ENCODE measurements around the gene PDXK.

Gene PDXK

GRCh38 chr21:43758111-43758641 lies 39.2 kb downstream of the PDXK start:
- peaks cover 10% of the 10 kb centered on the region for H3K36me3 Mint-ChIP-seq (ENCODE audit: insufficient read depth)

GRCh38 chr21:43758811-43759210 lies 39.9 kb downstream of the PDXK start:
- H3K27me3 Mint-ChIP-seq: no peaks in the 10 kb centered on the region
- H3K9me3 Mint-ChIP-seq: no peaks in the 10 kb centered on the region
- peaks cover 10% of the 10 kb centered on the region for H3K36me3 Mint-ChIP-seq (ENCODE audit: insufficient read depth)
- ATAC-seq (replicated peaks; ENCODE audit: extremely low read depth, poor library complexity, severe bottlenecking): no peak
- H3K4me3 Mint-ChIP-seq: no peak overlapping the region
- no peaks in the 10 kb centered on the region for H3K4me1 Mint-ChIP-seq
- no peak overlapping the region for H3K27ac Mint-ChIP-seq (ENCODE audit: low read depth)
- DNase-seq (ENCODE audit: low spot score in 2 of 2): no peak

More at GRCh38 chr21:43758111-43758641, 39.2 kb downstream of the PDXK start:
- Mint-ChIP-seq H3K9me3 (no peaks in the 10 kb centered on the region), H3K4me3 (no peak overlapping the region), H3K27ac (ENCODE audit: low read depth) (no peak overlapping the region), H3K4me1 (no peaks in the 10 kb centered on the region), H3K27me3 (no peaks in the 10 kb centered on the region)
- ATAC-seq (replicated peaks; ENCODE audit: extremely low read depth, poor library complexity, severe bottlenecking) (no peak), DNase-seq (ENCODE audit: low spot score in 2 of 2) (no peak)

DNA sequence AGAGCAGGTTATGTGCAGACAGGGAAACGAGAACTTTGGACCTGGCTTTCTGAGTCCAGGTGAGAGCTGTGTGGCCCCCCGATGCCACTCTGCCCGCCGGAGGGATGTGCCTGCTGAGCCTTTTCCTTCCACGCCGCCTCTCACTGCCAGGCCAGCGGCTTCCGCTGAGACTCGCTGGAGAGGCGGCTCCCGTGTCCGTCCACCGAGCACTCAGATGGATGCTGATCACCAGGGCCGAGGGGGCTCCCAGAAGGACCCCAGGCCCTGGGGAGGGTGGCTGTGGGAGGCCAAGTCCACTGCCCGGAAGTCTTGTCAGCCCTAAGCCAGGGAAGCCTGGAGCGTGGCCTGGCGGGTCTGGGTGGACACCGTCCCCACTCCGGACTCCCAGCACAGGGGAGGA lies 40.7 kb downstream of the PDXK start:
- Mint-ChIP-seq H3K27ac (ENCODE audit: low read depth) (no peak overlapping the region), H3K9me3 (no peaks in the 10 kb centered on the region), H3K4me1 (no peaks in the 10 kb centered on the region), H3K36me3 (ENCODE audit: insufficient read depth) (peaks cover 11% of the 10 kb centered on the region), H3K27me3 (no peaks in the 10 kb centered on the region), H3K4me3 (no peak overlapping the region)
- DNase-seq (ENCODE audit: low spot score in 2 of 2) (no peak), ATAC-seq (replicated peaks; ENCODE audit: extremely low read depth, poor library complexity, severe bottlenecking) (no peak)

DNA sequence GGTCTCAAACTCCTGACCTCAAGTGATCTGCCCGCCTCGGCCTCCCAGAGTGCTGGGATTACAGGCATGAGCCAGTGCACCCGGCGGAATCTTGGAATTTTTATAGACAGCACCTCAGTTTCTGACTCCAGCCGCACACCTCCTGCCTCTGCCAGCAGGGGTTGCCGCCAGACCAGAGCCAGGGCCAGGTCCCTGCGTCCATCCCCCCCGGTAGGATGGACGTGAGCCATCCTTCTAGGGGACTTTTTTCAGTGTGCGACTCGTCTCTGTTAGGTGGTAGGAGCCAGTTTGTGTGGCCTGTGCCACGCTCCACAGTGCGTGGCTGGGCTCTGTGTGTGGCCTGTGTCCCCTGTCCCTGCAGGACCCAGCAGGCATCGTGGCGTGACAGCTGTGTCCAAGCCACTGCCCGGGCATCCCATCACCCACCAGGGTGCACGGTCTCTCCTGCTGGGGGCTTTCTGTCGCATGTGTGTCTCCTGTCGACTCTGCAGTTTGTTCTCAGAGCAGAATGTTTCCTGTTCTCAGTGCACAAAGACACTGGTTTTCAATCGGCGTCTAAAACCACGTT lies 41.5 kb downstream of the PDXK start:
- H3K27ac Mint-ChIP-seq (ENCODE audit: low read depth): no peak overlapping the region
- no peaks in the 10 kb centered on the region for H3K4me1 Mint-ChIP-seq
- H3K36me3 Mint-ChIP-seq (ENCODE audit: insufficient read depth): peaks cover 11% of the 10 kb centered on the region
- DNase-seq (ENCODE audit: low spot score in 2 of 2): no peak
- H3K9me3 Mint-ChIP-seq: no peaks in the 10 kb centered on the region
- no peaks in the 10 kb centered on the region for H3K27me3 Mint-ChIP-seq
- no peak for ATAC-seq (replicated peaks; ENCODE audit: extremely low read depth, poor library complexity, severe bottlenecking)
- H3K4me3 Mint-ChIP-seq: no peak overlapping the region

DNA sequence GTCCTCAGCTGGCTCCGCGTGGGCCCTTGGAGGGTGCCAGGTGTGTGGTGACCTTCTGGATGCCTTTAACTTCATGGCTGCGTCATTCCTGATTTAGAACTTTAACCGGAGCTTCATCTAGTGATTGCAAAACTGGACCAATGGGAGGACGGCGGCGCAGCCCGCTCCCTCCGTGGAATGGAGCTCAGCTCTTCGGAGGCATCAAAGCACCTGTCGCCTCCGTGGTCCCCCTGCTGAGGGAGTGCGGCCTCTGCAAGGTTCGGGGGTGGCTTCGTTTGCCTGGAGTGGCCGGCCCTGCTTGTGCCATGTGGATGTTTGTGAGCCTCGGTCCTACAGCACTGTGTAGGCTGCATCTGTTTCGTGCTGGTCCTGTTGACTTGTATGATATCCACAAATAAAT lies 43.0 kb downstream of the PDXK start:
- Mint-ChIP-seq H3K36me3 (ENCODE audit: insufficient read depth) (peaks cover 8% of the 10 kb centered on the region), H3K27ac (ENCODE audit: low read depth) (no peak overlapping the region), H3K4me1 (no peaks in the 10 kb centered on the region), H3K9me3 (no peaks in the 10 kb centered on the region), H3K4me3 (no peak overlapping the region), H3K27me3 (no peaks in the 10 kb centered on the region)
- DNase-seq (ENCODE audit: low spot score in 2 of 2): no peak
- ATAC-seq (replicated peaks; ENCODE audit: extremely low read depth, poor library complexity, severe bottlenecking): no peak

GRCh38 chr21:43762303-43763128 lies 43.6 kb downstream of the PDXK start:
- H3K27ac Mint-ChIP-seq (ENCODE audit: low read depth): no peak overlapping the region
- ATAC-seq (replicated peaks; ENCODE audit: extremely low read depth, poor library complexity, severe bottlenecking) (no peak), DNase-seq (ENCODE audit: low spot score in 2 of 2) (no peak)
- H3K36me3 Mint-ChIP-seq (ENCODE audit: insufficient read depth): peaks cover 5% of the 10 kb centered on the region
- H3K27me3 Mint-ChIP-seq: no peaks in the 10 kb centered on the region
- no peaks in the 10 kb centered on the region for H3K9me3 Mint-ChIP-seq
- no peak overlapping the region for H3K4me3 Mint-ChIP-seq
- no peaks in the 10 kb centered on the region for H3K4me1 Mint-ChIP-seq

- Mint-ChIP-seq H3K4me3 (no peak overlapping the region), H3K27ac (ENCODE audit: low read depth) (peak overlapping the region; percentile 57), H3K9me3 (no peaks in the 10 kb centered on the region), H3K4me1 (no peaks in the 10 kb centered on the region), H3K27me3 (no peaks in the 10 kb centered on the region), H3K36me3 (ENCODE audit: insufficient read depth) (peaks cover 3% of the 10 kb centered on the region)
- ATAC-seq (replicated peaks; ENCODE audit: extremely low read depth, poor library complexity, severe bottlenecking) (no peak), DNase-seq (ENCODE audit: low spot score in 2 of 2) (no peak)
These were observed 45.1 kb downstream of the PDXK start for GRCh38 chr21:43763901-43764523.

- Mint-ChIP-seq H3K27ac (ENCODE audit: low read depth) (no peak overlapping the region), H3K27me3 (no peaks in the 10 kb centered on the region), H3K4me3 (no peak overlapping the region), H3K9me3 (no peaks in the 10 kb centered on the region), H3K4me1 (no peaks in the 10 kb centered on the region), H3K36me3 (ENCODE audit: insufficient read depth) (peaks cover 3% of the 10 kb centered on the region)
- DNase-seq (ENCODE audit: low spot score in 2 of 2): no peak
- no peak for ATAC-seq (replicated peaks; ENCODE audit: extremely low read depth, poor library complexity, severe bottlenecking)
These were observed 45.9 kb downstream of the PDXK start for GRCh38 chr21:43764576-43765495.

DNA sequence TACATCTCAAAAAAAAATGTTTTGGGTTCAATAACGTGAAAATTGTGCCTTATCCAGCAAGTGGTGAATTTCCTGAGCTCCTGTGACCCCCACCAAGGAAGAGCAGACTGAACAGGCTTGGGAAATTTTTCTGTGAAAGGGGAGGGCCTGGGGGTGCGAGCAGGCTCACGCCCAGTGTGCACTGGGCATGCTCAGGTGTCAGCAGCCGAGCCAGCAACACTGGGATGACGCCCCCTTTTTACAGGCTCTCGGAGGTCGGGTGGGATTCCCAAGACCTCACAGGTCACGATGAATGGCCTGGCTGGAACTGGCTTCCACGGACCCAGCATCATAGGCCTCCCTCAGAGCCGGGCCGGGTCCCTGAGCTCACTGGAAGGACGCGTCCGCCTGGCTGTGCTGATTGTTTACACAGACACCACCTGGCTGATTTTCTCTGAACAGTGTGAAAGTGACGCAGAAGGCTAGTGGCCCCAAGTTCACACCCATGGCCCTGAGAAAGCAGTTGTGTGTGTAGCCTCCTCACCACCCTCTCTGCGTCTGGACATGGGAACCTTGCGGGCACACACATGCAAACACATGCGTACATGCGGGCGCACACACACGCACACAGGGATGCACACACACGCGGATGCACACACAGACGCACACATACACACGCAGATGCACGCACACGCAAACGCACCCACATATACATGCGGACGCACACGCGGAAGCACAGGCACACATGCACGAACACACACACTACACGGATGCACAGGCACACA lies 48.0 kb downstream of the PDXK start:
- Mint-ChIP-seq H3K27ac (ENCODE audit: low read depth) (peak overlapping the region; percentile 46), H3K4me1 (no peaks in the 10 kb centered on the region), H3K36me3 (ENCODE audit: insufficient read depth) (peaks cover 6% of the 10 kb centered on the region), H3K9me3 (no peaks in the 10 kb centered on the region), H3K27me3 (no peaks in the 10 kb centered on the region), H3K4me3 (no peak overlapping the region)
- no peak for ATAC-seq (replicated peaks; ENCODE audit: extremely low read depth, poor library complexity, severe bottlenecking)
- no peak for DNase-seq (ENCODE audit: low spot score in 2 of 2)

DNA sequence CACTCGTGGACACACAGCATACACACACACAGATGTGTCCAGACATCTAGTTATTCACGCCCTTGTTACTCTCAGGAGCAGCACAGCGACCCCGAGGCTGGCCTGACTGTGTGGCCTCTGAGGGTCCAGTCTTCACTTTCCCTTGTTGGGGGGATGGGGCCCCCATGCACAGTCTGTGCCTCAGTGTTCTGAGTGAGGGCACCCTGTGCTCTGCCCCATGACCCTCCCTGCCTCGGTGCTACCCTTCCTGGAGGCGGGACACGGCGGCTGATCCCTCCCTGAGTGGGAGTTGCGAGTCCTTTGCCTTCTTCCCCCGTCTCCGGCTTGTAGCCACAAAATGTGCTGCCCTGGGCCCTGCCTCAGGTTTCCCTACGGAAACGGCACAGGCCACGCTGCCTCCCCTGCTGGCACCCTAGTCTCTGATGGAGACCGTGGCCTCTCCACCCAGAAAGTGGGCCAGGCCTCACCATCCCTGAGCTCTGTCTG lies 48.6 kb downstream of the PDXK start:
- no peak for DNase-seq (ENCODE audit: low spot score in 2 of 2)
- H3K27me3 Mint-ChIP-seq: no peaks in the 10 kb centered on the region
- H3K36me3 Mint-ChIP-seq (ENCODE audit: insufficient read depth): peaks cover 6% of the 10 kb centered on the region
- H3K4me1 Mint-ChIP-seq: no peaks in the 10 kb centered on the region
- no peak overlapping the region for H3K27ac Mint-ChIP-seq (ENCODE audit: low read depth)
- H3K4me3 Mint-ChIP-seq: no peak overlapping the region
- no peak for ATAC-seq (replicated peaks; ENCODE audit: extremely low read depth, poor library complexity, severe bottlenecking)
- no peaks in the 10 kb centered on the region for H3K9me3 Mint-ChIP-seq

DNA sequence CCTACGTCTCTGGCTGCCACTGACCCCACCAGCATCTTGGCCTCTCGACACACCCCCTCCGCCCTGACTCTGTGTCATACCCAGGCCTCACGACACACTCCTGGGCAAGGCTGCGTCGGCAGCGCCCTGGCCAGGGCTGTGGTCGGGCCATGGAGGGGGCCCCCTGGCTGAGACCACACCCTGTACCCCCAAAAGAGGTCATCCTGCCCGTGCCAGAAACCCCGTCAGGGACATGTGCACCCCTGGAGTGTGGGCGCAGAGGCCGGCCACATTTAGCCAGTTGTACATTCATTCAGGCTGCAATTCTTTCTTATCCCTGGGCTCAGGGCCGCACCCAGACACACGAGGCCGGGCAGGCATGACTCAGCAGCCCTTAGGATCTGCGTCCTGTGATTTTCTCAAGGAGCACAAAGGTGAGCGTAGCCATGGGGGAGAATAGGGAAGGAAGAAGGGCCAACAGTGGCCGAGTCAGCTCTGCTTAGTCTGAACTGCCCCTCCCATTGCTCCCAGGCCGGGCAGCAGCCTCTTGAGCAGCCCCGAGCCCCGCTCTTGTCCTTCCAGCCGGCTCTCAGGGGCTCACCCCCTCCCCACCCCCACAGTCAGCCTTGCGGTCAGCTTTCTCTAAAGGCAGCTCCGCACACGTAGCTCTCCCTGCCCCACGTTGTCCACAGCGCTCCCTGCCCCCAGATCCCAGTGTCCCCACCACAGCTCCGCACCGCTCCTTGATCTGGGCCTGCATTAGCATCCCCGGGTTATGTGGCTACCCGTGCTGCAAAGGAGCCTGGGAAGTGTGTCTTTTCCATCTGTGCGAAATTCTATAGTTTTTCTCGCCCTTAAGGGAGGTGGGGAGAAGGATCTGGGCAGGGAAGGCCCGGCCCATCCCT lies 49.3 kb downstream of the PDXK start:
- no peak overlapping the region for H3K27ac Mint-ChIP-seq (ENCODE audit: low read depth)
- H3K4me3 Mint-ChIP-seq: no peak overlapping the region
- peaks cover 8% of the 10 kb centered on the region for H3K36me3 Mint-ChIP-seq (ENCODE audit: insufficient read depth)
- DNase-seq (ENCODE audit: low spot score in 2 of 2) (no peak), ATAC-seq (replicated peaks; ENCODE audit: extremely low read depth, poor library complexity, severe bottlenecking) (no peak)
- no peaks in the 10 kb centered on the region for H3K27me3 Mint-ChIP-seq
- H3K4me1 Mint-ChIP-seq: no peaks in the 10 kb centered on the region
- no peaks in the 10 kb centered on the region for H3K9me3 Mint-ChIP-seq

All from central memory CD8-positive, alpha-beta T cell (primary cell).